Measurements from ENCODE around the gene PDP2. TPM values are rescaled to one million over a fixed set of nuclear protein-coding genes. Genes with fewer than 3 reads are reported as not detected.
"Not testable (repeated sequence)": the region's sequence is repeated elsewhere in the genome, so short reads cannot be mapped to it uniquely, and the experiment has no call there.

PDP2 gene
- total RNA-seq, 1 donor from 2014 or later = 11.7 TPM

GRCh38 chr16:66895689-66895979 is 15.3 kb downstream of the PDP2 start:
- no peak for DNase-seq (ENCODE audit: low read depth)

GRCh38 chr16:66895999-66896398 is 15.7 kb downstream of the PDP2 start:
- Histone ChIP-seq H3K4me3 (ENCODE audit: low read depth, low read length) (no peak overlapping the region), H3K27me3 (ENCODE audit: control insufficient read depth, insufficient read depth, low read length) (no peaks in the 10 kb centered on the region), H3K36me3 (ENCODE audit: control insufficient read depth, insufficient read depth, low read length) (no peaks in the 10 kb centered on the region)
- no peak for DNase-seq (ENCODE audit: low read depth)
- no peak for TF ChIP-seq CTCF (IDR thresholded peaks at IDR 0.05; ENCODE audit: insufficient read depth, low read length, poor library complexity, severe bottlenecking)

More at GRCh38 chr16:66895689-66895979, 15.3 kb downstream of the PDP2 start:
- Histone ChIP-seq H3K4me3 (ENCODE audit: low read depth, low read length) (no peak overlapping the region), H3K27me3 (ENCODE audit: control insufficient read depth, insufficient read depth, low read length) (no peaks in the 10 kb centered on the region), H3K36me3 (ENCODE audit: control insufficient read depth, insufficient read depth, low read length) (no peaks in the 10 kb centered on the region)
- no peak for TF ChIP-seq CTCF (IDR thresholded peaks at IDR 0.05; ENCODE audit: insufficient read depth, low read length, poor library complexity, severe bottlenecking)

- H3K27me3 ChIP-seq (ENCODE audit: control insufficient read depth, insufficient read depth, low read length); H3K36me3 ChIP-seq (ENCODE audit: control insufficient read depth, insufficient read depth, low read length); DNase-seq (ENCODE audit: low read depth); H3K4me3 ChIP-seq (ENCODE audit: low read depth, low read length): not testable (repeated sequence)
Observed at GRCh38 chr16:66896682-66897081, 16.4 kb downstream of the PDP2 start.

- Histone ChIP-seq H3K36me3 (ENCODE audit: control insufficient read depth, insufficient read depth, low read length) (no peaks in the 10 kb centered on the region), H3K27me3 (ENCODE audit: control insufficient read depth, insufficient read depth, low read length) (no peaks in the 10 kb centered on the region), H3K4me3 (ENCODE audit: low read depth, low read length) (no peak overlapping the region)
- TF ChIP-seq CTCF (IDR thresholded peaks at IDR 0.05; ENCODE audit: insufficient read depth, low read length, poor library complexity, severe bottlenecking) = no peak
- peak; percentile 42 for DNase-seq (ENCODE audit: low read depth)
Observed at GRCh38 chr16:66898207-66898606, 17.9 kb downstream of the PDP2 start.

- Histone ChIP-seq H3K36me3 (ENCODE audit: control insufficient read depth, insufficient read depth, low read length) (no peaks in the 10 kb centered on the region), H3K27me3 (ENCODE audit: control insufficient read depth, insufficient read depth, low read length) (no peaks in the 10 kb centered on the region), H3K4me3 (ENCODE audit: low read depth, low read length) (no peak overlapping the region)
- TF ChIP-seq CTCF (IDR thresholded peaks at IDR 0.05; ENCODE audit: insufficient read depth, low read length, poor library complexity, severe bottlenecking) = no peak
- no peak for DNase-seq (ENCODE audit: low read depth)
Observed at GRCh38 chr16:66898933-66899309, 18.6 kb downstream of the PDP2 start.

- TF ChIP-seq CTCF (IDR thresholded peaks at IDR 0.05; ENCODE audit: insufficient read depth, low read length, poor library complexity, severe bottlenecking) = no peak
- H3K36me3 ChIP-seq (ENCODE audit: control insufficient read depth, insufficient read depth, low read length) = no peaks in the 10 kb centered on the region
- DNase-seq (ENCODE audit: low read depth) = no peak
- H3K4me3 ChIP-seq (ENCODE audit: low read depth, low read length) = no peak overlapping the region
- no peaks in the 10 kb centered on the region for H3K27me3 ChIP-seq (ENCODE audit: control insufficient read depth, insufficient read depth, low read length)
Observed at GRCh38 chr16:66899310-66899944, 19.1 kb downstream of the PDP2 start.
